Left colon (tissue), 2 donors: ENCODE data around the gene DENND1A. TPM values are rescaled to one million over a fixed set of nuclear protein-coding genes. Genes with fewer than 3 reads are reported as not detected.

Experiments
- ATAC-seq: fragments of 200-7000 bp; cut with Tn5 transposase; one replicate; pipeline ENCODE4 v1.9.1; 2020; ENCODE audit warnings: mild to moderate bottlenecking, moderate library complexity
- DNase-seq, 2 donors: peaks; one replicate each; pipeline ENCODE4 v3.0.0-alpha.2; 2020
- intact Hi-C, 2 donors: fragments of 100-400 bp; cut with DNase I in 1 of 2; cut with micrococcal nuclease in 1 of 2; formaldehyde crosslinking; loops; one replicate each; pipeline versions ENCODE4 v1.11.2 to v1.14.0; 2022; cut with DNase I, micrococcal nuclease
- total RNA-seq, 2 donors: library from RNA; stranded (reverse); fragmentation: NEBNext Ultra II Directional; extraction: Animal tissue kit (Norgen Biotek cat#: 25700); gene quantifications; one replicate each; pipeline ENCODE4 v1.2.1, GENCODE V29; 2021
- donor health status: DM: no; HTN: no; CAD: no.
- donor health status: DM: yes; HTN: yes; CAD: no.

The DENND1A gene
- total RNA-seq, 2 donors from 2014 or later, result 28.8 to 36.8 TPM

DNA sequence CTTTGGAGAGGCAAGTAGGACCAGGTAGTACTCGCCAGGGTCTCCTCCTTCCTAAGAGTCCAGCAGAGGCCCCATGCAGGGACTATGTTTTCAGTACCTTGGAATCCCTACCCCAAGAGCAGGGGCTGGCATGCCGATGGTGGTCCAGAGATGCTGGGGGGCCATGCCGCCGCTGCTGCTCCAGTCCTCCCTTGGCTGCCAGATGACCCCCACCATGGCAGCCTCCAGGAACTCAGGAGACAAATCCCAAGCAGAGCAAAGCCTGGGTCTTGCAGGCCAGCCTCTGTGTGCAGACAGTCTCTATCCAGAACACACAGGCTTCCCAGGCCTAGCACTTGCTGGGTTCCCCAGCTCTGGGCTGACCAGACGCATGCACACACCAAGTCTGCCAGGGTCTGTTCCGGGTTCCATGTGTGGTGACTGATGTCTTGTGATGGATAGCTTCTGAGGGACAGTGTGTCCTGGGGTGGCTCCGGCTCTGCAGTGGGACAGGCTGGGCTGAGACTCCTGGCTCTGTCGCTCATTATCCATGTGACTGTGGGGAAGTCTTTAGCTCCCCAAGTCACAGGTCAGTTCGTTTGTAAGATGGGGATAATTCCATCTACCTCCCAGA, 446.6 kb downstream of the DENND1A start:
- no peak for DNase-seq
- intact Hi-C loops, result no loop called here
- no peak for ATAC-seq

DNA sequence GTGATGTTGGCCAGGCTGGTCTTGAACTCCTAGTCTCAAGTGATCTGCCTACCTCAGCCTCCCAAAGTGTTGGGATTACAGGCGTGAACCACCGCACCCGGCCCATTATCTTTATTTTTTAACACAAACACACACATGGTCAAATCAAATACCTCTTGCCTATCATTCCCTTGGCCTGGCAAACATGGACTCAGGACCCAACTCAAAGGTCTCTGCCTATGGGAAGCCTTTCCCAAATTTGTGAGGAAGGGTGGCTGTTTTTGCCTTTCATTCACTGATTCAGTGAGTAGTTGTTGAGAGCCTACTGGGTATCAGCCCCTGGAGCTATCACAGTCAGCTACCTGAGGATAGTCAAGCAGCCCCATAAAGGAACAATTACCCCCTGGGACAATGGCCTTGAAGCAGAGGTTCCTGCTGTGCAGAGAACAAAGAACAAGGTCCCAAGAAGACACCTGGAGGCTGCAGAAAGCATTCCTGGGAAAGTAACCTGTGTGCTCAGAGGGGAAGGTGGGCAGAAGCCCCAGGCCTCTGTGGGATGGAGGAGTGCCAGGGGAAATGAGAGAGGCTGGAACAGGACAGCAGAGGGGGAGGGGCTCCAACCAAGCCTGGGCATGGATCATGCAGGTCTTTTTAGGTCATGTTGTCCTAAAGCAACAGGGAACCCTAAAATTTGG, 447.5 kb downstream of the DENND1A start:
- peak; percentile 5 for ATAC-seq
- DNase-seq, result peak in 1 of 2 donors; percentile 19
- intact Hi-C loops, result no loop called here

DNA sequence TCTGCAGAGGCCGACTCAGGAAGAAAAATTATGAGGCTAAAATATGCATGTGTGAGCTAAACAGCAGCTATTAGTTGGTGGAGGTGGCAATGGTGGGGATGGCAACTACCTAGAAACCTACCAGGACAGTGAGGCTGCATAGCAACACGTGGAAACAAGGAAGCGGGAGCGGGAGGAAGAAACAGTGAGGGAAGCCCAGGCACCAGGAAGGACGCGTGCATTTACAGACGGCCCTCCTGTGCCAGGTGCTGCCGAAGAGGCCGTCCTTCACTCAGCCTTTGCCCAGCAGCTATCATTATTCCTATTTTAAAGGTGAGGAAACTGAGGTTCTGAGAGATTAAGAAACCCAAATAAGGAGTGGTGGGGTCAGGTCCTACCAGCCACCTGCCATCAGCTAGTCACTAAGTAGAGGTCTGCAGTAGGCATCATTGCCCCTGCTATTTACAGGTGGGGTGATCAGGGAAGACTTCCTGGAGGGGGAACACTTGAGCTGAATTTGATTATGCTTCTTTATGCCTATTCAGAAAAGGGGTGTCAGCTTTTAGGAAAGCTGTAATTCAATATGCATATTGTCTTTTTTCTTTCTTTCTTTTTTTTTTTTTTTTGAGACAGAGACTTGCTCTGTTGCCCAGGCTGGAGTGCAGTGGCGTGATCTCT, 448.6 kb downstream of the DENND1A start:
- DNase-seq (peak; percentile 64 to 73), ATAC-seq (peak; percentile 63)
- intact Hi-C loops, result no loop called here

DNA sequence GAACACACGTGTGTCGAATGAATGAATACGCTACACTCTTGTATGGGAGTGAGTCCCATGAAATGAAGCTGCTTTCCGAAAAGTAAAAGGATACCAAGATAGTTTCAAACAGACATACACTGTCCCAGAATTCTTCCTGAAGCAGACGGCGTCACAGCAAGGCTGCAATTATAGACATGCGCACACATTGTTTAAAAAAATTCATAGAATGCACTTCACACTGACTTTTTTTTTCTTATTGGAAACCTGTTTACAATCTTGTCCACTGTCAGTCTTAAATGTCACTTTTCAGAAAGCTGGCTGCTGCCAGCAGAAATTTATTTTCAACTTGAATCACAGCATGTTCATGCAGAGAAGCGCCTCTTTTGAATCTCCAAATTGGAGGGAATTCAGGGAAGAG, 449.1 kb downstream of the DENND1A start:
- ATAC-seq (no peak), DNase-seq (no peak)
- intact Hi-C loops, result no loop called here

DNA sequence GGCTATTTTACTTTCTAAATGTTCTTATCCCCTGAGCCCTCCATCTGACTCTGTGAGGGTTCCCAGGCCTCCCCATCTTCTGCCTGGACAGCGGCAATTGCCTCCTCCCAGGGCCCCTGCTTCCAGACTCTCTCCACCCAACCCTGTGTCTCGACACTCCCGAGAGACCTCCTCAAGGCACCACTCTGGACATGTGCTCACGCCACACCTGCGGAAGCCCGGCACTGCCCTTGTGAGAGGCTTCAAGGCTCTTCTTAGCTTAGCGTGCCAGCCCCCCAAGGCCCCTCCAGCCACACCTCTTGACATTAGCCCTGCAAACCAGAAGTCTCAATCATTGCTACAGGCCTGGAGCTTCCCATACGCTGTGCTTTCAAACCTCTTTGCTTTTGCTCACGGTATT, 449.8 kb downstream of the DENND1A start:
- ATAC-seq (no peak), DNase-seq (no peak)
- intact Hi-C loops, result no loop called here

DNA sequence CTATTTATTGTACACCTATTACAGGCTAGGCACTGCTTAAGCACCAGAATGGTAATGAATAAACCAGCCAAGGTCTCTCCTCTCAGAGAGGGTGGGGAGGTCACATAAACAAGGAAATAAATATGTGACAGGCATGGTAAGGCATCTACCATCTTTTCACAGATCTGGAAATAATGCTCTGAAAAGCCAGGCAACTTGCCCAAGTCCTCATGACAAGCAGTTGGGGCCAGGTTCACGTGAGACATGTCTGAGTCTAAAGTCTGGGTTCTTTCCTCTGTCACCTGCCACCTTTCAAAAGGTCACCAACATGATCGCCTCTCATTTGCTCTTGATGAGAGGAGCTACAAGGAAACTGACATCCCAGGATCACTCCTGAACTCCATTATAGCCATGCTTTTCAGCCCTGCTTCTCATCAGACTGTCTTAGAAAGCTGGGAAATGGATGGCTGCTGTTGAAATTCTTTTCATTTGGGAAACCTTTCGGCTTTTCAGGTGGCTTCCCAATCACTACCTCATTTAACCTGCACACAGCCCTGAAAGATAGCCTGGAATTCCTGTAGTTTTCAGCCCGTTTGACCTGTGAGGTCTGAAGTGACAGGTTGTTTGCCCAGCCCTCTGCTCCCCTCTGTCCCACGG, 450.8 kb downstream of the DENND1A start:
- ATAC-seq (peak; percentile 41), DNase-seq (no peak)
- intact Hi-C loops, result no loop called here

DNA sequence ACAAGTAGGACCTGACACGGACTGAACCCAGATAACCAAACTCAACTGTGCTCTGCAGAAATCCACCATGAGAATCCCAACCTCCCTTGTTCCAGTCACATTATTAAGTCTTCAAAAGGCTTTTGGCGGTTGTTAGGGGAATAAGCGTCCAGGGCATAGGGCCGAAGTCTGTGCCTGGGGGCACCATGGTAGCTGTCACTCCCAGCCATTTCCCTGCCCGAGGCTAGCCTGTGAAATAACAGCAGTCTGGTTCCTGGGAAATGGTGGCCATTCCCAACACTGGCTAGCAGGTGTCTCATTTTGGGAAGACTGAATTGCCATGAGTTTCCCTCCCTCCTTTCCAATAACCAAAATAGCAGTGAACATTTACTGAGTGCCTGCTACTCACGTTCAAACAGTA, 451.8 kb downstream of the DENND1A start:
- DNase-seq (no peak), ATAC-seq (no peak)
- intact Hi-C loops, result no loop called here

DNA sequence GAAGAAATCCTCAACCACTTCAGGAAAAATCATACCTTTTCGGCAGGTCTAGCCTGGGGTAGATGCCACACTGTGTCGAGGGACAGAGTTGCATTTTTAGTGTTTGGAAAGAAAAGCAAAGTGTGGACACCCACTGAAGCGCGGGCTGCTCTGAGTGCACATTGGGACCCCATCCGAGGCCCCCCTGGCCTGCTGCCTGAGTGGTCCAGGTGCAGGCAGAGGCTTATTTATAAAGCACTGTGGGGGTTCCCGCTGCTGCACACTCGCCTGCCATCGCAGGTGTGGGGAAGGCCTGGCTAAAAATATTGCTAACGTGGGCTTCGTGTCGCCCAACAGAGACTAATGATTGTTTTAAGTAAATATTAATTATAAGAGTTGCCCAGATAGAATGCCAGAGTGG, 454.5 kb downstream of the DENND1A start:
- DNase-seq, result no peak

DNA sequence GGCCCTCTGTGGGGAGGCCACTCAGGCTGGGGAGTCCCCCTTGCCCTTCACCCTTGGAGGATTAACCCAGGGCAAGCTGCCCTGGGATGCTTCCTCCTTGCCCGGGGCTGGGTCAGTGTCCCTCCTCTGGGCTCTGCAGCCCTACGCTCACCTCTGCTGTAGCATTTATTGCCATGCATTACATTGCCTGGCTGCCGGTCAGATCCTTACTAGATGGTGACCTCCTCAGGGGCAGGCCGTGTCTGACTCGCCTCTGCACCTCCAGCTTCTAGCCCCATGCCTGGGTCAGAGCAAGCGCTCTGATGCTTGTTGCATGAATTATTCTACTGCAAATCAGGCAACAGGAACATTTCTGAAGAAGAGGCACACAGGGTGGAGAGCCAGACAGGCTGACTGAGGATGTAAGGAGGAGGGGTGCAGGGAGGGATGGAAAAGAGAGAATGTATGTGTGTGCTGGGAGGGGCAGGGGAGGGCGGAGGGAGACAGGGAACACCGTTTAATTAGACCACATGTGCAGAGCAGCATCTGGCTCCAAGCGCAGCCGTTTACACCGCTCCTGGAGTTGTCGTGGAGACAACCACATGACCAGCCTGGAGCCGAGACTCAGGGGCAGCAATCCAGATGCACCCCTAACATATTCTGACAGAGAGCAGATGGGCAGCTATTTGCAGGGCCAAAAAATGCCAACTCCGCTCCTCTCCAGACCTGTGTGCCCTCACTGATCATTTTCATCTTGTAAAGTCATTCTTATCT, 456.9 kb downstream of the DENND1A start:
- intact Hi-C loops, result no loop called here
- ATAC-seq (peak; percentile 48), DNase-seq (no peak)

More for the DNA sequence above, 454.5 kb downstream of the DENND1A start:
- intact Hi-C loops, result no loop called here
- ATAC-seq, result no peak

DNA sequence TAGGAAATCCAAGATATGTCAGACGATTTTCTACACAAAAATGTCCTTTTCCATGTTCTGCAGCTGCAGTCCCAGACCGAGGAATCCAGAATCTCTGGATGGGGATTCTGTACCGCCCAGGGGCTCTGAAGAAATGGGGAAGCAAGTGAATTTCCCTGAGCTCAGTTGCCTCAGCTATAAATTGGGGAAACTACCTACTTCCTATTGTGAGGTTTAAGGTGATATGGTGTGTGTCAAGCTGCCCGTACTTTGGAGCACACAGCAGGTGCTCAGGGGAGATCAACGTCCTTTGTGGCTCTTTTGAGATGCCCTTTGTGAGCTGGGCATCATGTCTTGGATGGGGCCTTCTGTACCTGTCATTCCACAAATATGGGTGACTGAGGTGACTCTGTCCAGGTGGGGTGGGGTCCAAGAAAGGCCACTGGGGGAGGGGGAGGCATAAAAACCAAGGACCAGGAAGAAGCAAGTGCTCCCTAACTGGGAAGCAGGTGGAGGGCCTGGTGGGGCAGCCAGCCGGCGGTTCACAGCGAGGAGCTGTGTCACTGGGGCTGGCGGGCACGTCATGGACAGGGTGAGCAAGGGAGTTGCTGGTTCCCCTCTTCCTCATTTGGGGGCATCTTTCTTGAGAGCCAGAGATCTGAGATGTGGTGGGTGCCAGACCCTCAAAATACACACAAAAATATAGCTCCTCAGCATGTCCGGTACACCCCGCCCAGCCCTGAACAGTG, 457.9 kb downstream of the DENND1A start:
- DNase-seq (no peak), ATAC-seq (no peak)
- intact Hi-C loops, result no loop called here

DNA sequence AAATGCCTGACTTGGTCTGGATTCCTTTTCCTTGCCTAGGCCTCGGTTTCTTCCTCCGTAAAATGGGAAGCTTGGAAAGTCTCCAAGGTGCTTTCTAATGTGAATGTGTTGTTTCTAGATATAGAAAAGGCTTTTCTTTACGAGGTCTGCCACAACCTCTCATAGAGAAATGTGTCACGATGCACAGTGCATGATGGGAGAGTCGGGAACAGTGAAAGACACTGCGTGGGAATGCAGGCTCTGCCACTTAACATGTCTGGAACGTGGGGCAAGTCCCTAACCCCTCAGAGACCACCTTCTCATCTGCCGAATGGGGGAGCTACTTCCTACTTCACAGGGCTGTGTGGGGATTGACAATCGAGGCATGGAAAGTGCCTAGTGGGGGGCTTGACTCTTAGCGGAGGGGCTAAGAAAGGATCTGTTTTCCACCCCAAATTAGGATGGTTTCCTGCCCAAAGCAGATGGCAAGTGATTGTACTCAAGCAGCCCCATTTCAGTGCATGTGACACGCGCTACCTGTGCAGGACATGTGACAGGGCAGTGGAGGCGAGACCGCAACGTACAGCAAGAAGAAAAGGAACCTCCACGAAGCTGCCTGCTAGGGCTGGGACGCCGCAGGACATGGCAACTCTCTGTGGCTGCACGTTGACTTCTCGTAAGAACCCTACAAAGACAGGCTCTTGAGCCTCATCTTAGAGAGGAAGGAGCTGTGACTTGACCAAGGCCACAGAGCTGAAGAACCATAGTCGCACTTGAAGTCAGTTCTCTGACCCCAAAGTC, 458.7 kb downstream of the DENND1A start:
- intact Hi-C loops, result no loop called here
- DNase-seq (no peak), ATAC-seq (no peak)

DNA sequence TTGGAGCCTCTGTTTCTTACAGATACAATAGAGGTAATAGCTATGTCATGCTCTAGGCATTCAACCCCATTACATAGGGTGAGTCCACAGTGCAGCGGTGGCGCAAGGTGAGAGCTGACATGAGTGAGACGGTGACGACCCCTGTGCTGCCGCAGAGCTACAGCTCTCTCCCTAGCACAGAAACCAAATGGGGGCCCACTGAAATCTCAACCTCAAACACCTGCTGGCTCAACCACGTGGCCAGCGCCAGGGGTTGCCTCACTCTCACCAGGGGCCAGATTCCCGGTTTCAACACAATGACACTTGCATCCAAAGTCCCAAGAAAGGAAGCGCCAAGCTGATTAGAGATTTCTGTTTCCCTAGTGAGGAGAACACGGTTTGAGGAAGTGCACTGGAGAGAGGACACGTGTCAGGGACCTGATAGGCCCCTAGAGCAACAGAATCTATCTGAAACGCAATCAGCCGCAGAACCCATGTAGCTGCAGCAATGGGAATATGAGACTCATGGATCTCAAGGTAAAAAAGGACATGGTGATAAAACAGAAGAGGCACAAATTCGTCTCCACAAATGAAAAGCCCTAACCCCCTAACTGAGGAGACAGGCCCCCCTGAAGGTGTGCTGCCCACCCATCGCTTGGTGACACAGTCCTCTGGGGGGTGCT, 459.7 kb downstream of the DENND1A start:
- DNase-seq (no peak), ATAC-seq (no peak)
- intact Hi-C loops, result no loop called here

DNA sequence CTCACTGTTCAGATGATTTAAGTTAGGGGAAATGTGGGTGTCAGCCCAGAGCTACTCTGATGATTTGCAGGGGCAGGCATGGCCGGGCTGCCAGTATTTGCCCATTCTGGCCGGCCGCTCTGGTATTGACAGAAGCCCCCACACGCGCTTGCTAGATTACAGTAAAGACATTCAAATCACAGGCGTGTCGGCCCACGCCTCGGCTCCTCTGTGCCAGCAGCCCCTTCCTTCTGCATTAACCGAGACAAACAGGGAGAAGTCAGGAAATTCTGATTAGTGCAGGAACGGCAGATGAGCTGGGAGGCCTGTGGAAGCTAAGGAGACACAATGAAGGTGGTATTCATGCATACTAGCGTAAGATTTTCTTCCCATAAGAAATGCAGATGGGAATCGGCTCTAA, 460.6 kb downstream of the DENND1A start:
- DNase-seq, result peak in 1 of 2 donors; percentile 15
- no peak for ATAC-seq
- intact Hi-C loops, result no loop called here

DNA sequence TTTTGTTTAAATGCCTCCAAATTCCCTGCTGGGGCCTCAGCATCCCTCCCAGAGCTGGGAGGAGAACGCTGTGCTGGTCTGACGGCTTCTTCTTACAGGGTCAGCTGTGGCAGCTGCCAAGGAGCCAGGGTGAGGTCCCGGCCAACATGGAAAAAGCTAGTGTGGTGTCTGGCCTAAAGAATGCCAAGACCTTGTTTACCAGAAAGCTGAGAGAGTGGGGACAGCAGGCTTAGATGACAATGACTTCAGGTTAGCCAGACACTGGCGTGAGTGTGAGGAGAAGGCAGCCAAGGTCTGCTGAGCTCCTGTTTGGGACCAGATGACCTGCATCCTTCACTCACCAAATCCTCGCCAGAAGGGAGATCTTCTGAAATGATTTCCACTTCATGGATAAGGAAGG, 461.4 kb downstream of the DENND1A start:
- DNase-seq (no peak), ATAC-seq (no peak)

DNA sequence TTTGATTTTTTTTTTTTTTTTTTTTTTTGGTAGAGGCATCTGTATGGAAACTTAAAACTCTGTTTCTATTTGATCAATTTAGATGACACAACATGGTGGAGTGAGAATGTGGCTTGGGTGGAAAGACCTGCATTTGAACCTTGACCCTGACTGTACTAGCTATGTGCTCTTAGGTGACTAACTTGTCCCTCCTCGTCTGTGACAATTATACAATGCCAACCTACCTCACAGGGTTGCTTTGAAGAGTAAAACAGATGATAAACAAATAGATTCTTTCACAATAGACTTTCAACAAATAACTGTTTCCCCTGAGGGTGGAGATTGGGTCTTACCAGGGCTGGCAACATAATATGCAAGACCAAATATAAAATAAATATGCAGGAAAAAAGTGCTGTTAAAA, 464.6 kb downstream of the DENND1A start:
- DNase-seq (peak in 1 of 2 donors; percentile 28), ATAC-seq (peak; percentile 94)
- intact Hi-C loops, result no loop called here

More for the DNA sequence above, 461.4 kb downstream of the DENND1A start:
- intact Hi-C loops, result no loop called here

DNA sequence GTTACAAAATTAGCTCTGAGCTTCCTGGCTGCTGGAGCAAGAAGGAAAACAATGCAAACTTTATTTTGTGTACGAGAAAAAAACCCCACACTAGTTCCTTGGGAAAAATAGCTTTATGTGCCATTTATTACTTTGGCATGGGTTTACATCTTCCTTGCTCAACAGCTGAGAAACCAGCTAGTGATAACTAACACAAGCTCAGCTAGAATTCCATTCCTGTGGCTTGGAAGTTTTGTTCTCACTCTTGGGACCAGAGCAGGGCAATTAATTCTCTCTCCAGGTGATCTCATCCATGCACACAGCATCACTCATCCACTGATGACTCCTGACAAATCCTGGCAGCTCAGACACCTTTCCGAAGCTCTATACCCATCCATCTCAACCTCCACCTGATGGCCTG, 469.8 kb downstream of the DENND1A start:
- ATAC-seq (no peak), DNase-seq (peak in 1 of 2 donors; percentile 18)
- intact Hi-C loops, result no loop called here

DNA sequence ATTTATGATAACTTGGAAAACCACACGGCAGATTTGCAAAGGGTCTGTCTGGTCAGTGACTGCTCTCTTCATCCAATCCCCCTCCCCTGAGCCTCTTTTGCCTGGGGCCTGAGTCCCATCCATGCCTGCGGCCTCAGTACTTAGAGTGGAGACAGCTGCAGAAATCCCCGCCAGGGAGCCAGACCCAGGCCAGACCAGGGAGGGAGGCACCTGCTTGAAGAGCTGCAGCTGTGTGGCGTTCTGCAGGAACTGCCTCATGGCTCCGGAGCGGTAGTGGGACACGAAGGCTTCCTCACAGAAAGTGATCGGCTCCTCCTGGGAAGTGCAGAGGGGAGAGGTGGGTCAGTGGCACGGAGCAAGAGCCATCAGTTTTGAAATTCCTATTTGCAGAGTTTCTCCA, 472.3 kb downstream of the DENND1A start:
- no peak for ATAC-seq
- peak; percentile 26 to 39 for DNase-seq
- intact Hi-C loops, result no loop called here
